GM21737 (cell line): ENCODE data around the gene SCAMP4.

Experiments
- ATAC-seq: cut with Tn5 transposase; IDR thresholded peaks from one replicate; pipeline ENCODE4 v1.9.1; 2021; ENCODE audit warnings: mild to moderate bottlenecking, moderate library complexity; ENCODE audit not compliant: unreplicated experiment

The SCAMP4 gene

DNA sequence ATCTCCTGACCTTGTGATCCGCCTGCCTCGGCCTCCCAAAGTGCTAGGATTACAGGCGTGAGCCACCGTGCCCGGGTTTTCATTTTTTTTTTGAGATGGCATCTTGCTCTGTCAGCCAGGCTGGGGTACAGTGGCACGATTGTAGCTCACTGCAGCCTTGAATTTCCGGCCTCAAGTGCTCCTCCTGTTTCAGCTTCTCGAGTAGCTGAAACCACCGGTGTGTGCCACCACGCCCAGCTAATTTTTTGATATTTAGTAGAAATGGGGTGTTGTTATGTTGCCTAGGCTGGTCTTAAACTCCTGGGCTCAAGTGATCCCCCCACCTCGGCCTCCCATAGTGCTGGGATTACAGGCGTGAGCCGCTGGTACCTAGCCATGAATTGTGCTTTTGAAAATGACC, 5.9 kb downstream of the SCAMP4 start:
- no peak for ATAC-seq

GRCh38 chr19:1911995-1912394, 6.8 kb downstream of the SCAMP4 start:
- ATAC-seq = no peak

GRCh38 chr19:1912760-1913505, 7.7 kb downstream of the SCAMP4 start:
- no peak for ATAC-seq

DNA sequence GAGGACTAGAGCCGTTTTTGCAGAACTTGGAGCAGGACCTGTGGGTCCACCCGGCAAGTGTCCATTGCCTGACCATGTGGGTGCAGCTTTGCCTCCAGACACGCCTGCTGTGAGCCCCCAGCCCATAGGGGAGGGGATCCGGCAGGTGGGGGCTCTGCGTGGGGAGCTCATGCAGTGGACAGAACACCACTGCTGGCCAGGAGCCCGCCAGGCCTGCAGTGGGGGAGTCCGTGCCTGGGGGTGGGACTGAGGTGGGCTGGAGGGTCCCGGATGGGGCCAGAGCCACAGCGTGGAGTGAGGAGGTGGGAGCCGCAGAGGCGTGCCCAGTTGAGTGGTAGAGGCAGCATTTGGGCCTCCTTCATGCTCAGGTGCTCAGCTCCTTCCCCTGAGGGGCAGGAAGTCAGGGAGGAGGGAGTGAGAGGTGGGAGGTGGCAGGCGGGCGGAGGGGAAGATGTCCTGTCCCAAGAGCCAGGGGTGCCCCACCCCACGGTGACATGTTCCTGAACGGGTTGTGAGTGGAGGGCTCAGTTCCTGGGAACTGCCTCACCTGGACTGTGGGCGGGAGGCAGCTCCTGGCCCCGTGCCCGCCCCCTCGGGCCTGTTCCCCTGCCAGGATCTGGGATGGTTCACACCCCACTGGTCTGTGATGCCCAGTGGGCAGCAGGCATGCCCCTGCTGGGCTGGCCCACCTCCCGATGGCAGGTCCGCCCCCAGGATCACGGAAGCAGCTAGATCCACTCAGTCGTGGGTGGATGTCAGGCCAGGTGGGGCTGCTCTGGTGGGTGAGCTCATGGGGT, 8.8 kb downstream of the SCAMP4 start:
- ATAC-seq = no peak

- no peak for ATAC-seq
These were observed 9.7 kb downstream of the SCAMP4 start for GRCh38 chr19:1914826-1915341.

DNA sequence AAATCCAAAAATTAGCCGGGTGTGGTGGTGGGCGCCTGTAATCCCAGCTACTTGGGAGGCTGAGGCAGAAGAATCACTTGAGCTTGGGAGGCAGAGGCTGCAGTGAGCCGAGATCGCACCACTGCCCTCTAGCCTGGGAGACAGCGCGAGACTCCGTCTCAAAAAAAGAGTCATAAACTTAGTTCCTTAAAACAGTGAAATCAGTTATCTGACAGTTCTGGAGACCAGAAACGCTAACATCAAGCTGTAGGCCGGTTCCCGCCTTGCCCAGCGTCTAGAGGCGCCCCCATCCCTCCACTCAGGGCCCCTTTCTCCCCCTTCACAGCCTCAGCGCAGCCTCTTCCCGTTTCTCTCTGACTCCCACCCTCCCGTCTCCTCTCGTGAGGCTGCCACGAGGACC, 11.9 kb downstream of the SCAMP4 start:
- ATAC-seq = no peak

DNA sequence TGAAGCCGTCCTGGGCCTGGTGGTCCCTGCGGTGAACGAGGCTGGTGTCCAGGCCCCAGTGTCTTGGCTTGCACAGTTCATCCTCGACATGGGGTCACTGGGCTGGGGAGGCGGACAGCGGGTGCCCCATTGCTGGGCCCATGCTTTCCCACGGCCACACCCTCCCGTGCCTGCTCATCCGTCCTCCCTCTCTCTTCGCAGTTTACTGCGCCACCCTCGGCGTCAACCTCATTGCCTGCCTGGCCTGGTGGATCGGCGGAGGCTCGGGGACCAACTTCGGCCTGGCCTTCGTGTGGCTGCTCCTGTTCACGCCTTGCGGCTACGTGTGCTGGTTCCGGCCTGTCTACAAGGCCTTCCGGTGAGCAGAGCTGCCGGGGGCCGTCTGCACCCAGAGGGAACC, 12.7 kb downstream of the SCAMP4 start:
- no peak for ATAC-seq

DNA sequence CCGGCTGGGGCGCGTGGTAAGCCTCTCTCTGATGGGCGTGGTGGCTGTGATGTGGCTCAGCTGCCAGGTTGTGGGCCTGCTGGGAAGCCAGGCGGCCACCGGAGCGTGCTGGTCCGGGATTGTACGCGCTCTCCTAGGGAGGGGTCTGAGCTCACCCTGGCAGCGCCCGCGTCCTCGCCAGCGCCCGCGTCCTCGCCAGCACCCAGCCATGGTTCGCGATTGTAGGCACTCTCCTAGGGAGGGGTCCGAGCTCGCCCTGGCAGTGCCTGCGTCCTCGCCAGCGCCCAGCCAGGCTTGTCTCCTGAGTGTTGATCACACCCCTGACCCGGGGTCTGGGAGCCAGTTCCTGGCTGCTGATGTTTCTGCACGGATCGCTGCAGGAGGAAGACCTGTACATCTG, 13.8 kb downstream of the SCAMP4 start:
- ATAC-seq = no peak

- no peak for ATAC-seq
These were observed 15.4 kb downstream of the SCAMP4 start for GRCh38 chr19:1920644-1921043.

DNA sequence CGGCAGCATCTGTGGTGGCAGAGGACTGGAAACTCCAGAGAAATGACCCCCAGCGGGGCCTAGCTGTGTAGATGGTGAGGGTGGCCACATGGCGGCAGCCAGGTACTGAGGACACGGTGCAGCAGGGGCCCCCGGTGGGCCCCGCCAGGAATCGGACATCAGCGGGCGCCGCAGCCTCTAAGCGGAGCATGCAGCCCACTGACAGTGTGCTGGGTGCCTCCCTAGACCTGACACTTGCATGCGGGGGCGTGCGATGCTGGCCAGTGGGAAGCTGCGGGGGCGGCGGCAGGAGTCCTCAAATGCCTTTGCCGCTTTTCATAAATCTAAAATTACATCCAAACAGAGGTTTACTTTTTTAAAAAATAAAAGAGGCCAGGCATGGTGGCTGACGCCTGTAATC, 16.1 kb downstream of the SCAMP4 start:
- ATAC-seq = no peak

DNA sequence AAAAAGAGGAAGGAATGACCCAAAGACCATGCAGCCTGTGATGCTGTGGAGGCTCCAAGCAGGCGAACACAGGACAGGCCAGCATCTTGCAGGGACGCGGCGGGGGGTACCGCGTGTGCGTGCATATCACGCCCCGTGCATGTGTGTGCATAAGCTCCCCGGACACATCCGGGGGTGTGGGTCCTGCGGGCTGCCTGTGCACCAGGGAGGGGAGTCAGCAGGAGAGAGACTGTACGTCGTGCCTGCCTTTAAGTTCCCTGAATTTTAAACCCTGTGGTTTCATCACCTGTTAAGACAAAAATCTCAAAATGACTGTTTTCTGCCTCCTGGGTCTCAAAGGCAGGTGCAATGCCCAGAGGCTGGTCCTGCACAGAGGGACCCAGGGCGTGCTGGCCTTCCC, 16.6 kb downstream of the SCAMP4 start:
- ATAC-seq = no peak

GRCh38 chr19:1922803-1923202, 17.6 kb downstream of the SCAMP4 start:
- ATAC-seq = no peak

GRCh38 chr19:1923319-1923718, 18.1 kb downstream of the SCAMP4 start:
- ATAC-seq = no peak

- no peak for ATAC-seq
These were observed 19.2 kb downstream of the SCAMP4 start for GRCh38 chr19:1924320-1924961.

DNA sequence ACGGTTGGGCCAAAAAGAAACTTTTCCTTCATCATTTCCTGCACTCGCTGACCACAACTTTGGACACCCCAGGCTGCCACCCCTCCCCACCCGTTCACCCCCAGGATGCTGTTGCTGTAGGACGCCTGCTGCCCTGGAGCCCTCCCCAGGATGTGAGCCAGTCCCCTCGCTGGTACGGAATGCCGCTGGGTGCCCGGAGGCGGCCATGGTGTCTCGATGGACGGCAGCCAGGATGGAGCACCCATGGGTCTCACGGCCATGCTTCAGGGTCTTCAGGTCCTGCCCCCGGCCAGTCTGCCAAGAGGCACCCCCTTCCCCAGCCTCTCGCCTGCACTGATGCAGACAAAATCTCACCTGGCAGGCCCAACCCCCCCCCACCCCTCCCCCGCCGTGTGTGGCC, 20.3 kb downstream of the SCAMP4 start:
- no peak for ATAC-seq

GRCh38 chr19:1929021-1929742, 24.0 kb downstream of the SCAMP4 start:
- peak; percentile 64 for ATAC-seq

- ATAC-seq = no peak
These were observed 26.2 kb downstream of the SCAMP4 start for GRCh38 chr19:1931445-1931844.

GRCh38 chr19:1932395-1932794, 27.2 kb downstream of the SCAMP4 start:
- no peak for ATAC-seq

DNA sequence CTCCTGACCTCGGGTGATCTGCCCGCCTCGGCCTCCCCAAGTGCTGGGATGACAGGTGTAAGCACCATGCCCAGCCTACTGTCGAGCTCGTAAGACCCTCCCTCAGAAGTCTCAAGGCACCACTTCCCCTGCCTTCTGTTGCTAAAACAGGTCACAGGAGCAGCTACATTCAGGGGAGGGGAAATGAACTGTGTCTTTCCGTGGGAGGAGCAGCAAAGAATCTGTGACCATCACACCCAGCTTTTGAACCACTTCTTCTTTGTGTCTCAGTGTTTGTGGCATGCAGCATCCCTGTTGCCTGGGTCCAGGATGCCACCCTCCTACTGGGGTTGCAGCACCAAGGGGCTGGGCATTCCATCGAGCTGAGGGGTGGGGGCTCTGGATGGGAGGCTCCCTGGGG, 28.0 kb downstream of the SCAMP4 start:
- no peak for ATAC-seq

- ATAC-seq = no peak
These were observed 28.7 kb downstream of the SCAMP4 start for GRCh38 chr19:1933942-1934341.
